ENCODE results near the gene SUPT4H1.
A peak's percentile ranks its signal among the peaks of the same experiment; 100 is the strongest.

SUPT4H1 gene

DNA sequence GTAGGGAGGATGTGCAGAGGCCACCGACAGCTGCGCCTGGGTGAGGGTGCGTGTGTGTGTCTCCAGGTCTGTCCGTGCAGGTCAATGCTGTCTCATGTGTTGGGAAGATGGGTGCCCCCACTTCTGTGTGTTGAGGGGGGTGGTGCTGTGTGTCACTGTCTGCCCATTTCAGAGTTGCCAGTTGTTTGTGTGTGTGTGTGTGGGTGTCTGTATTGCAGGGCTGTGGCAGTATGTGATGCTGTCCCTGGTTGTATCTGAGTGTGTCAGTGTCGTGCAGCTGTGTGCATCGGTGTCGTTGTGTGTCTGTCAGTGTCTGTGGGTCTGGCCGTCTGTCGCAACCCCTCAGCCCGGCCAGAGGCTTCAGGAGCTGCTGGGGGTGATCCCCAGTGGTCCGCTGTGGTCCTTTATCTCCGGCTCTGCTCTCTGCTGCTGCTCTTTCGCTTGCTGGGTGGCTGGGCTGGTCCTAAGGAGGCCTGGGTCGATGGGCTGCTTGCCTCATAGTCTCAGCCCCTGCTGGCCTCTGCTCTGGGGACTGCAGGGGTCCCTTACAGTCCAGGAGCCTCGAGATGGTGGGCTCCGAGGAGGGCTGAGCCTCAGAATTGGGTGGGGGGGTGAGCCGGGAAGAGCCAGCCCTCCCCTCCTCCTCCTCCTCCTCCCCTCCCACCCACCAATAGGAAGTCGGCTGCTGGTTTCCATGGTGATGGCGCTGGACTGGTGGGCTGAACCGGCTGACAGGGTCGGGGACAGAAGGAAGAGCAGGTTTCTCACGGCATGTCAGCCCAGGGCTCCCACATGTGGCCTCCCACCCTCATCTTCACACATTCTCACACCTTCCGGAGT lies 23.6 kb downstream of the SUPT4H1 start, which contains the start of gene TSPOAP1:
TSPOAP1 (minus strand) TSS at position 601 of the 840 bp plus-strand sequence. CDS start 875 bp downstream, outside the sequence.
- no peak for DNase-seq

DNA sequence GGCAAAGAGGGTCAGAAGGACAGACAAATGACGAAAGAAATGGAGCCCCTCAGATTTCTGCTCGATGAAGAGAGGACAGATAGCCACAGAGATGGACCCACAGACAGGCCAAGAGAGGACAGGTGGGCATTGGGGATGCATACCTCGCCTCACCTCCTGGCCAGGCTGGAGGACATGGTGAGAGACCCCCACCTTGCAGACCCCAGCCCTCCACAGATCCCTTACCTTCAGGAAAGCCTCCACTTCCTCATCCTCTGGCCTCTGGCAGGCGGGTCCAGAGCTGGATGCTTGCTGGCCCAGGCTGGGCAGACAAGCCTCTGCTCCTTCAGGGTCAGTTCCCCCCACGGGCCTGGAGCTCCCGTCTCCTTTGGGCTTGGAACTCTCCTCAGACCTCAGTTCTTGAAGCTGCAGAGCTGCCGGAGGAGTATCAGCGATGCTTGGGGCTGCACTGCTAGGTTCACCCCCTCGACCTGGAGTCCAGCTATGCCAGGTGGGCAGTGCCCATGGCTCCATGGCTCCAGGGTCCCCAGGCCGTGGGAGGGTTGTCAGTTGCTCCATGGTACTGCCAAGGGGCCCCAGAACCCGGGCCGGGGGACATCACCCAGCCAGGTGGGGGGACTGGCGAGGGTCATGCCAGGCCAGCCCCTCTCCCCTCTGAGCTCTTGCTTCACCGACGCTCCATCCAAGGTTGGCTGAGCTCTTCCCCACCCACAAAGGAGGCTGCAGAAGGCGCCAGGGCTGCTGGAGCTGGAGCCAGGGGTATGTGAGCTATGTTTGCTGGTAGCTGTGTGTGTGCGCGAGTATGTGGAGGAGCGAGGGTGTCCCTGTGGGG lies 24.4 kb downstream of the SUPT4H1 start:
- no peak for DNase-seq

DNA sequence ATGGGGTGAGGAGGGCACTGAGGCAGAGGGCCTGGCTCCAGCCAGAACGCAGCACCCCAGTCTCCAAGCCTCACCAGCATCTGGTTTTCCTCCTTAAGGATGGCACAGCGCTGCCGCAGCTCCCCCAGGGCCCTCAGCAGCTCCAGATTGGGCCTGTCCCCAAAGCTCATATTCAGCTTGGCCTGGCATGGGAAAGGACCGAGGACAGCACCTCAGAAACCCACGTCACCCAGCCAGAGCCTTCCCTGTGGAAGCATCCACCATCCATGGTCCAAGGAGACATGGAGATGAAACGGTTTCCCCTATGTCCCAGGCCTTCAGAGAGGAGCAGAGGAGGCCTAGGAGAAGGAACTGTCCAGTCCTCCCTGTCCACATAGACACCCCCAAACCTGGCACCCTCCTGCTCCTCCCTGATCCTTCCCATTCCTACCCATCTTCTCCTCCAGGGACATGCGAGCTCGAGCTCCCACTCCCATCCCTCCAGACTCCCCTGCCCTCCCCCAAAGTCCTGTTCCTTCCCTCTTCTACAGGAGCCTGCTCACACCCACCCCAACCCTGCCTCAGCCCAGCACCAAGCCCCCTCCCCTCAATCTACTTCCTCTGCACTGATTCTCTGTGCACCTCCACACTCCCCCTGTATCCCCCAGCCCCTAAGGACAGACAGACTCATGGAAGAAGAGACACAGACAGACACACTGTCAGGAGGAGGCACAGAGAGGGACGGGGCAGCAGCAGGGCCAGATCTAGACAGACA lies 25.2 kb downstream of the SUPT4H1 start:
- DNase-seq = no peak

DNA sequence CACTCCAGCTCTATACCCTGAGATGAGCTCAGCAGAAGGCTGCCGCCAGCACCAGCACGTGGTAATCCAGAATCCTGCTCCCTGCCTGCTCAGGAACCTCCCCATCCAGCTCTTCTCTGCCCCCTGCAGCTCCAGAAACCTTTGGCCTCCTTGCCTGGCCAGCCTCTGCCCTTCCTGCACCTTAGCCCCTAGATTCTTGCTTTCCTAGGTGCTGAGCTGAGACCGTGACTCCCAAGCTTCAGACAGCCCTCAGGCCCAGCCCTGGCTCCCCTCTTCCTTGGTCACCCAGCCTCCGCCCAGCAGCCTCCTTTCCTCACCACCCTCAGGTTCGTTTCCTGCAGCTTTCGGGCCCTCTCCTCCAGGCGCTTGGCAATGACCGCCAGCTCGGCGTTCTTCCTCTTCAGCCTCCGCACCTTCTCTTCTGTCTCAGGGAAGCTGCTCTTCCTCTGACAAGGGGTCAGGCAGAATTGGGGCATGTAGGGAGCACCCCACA lies 26.0 kb downstream of the SUPT4H1 start:
- DNase-seq = no peak

DNA sequence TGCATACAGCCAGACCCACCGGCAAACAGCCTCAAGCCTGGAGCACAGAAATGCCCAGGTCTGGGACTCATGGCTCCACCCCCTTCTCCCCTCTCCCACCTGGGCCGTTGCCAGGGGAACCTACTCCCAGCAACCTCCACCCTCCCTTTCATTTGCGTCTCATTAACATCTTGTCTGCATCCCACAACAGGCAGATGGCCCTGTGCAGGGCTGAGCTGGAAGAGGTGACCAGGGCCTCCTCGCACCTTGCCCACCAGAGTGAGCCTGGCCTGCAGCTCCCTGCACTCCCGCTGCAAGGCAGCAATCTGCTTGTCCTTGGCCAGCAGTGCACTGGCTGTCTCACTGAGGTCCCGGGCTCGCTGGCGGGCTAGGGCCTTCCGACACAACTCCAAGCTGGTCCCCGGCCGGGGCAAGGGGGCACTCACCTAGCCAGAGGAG lies 26.7 kb downstream of the SUPT4H1 start:
- DNase-seq = no peak

DNA sequence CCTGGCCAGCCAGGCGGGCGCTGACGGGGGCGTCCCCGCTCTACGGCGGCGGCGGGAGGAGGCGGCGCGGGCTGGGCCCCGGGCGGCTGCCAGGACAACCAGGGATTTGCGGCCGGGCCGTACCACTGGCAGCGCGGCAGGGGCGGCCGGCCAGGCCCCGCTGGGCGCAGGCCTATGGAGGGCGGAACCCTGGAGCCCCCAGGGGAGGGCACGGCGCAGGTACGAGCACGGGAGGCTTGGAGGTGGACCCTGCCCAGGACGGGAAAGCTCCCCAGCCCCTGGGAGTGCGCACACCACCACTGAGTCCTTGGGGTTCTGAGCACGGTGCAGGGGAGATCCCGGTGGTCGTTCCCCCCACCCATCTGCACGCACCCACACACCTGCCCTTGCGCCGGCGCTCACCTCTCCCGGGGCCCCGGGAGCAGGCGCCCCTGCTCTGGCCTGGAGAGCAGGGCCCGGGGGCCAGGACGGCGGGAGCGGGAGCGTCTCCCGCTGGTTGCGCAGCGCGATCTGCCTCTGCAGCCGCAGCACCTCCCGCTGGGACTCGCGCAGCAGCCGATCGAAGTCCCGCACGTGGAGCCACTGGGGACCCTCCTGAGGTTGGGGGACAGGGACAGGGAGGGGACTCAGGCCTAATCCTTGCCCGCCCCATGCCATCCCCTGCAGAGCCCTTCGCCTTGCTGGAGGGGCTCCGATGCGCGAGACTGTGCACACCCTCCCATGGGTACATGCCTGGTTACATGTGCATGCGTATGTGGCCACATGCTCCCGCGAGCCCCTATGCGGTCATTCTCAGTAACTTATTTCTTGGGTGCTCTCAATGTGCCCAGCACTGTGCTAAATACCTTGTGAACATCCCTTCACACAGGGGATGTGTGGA lies 27.4 kb downstream of the SUPT4H1 start:
- no peak for DNase-seq

DNA sequence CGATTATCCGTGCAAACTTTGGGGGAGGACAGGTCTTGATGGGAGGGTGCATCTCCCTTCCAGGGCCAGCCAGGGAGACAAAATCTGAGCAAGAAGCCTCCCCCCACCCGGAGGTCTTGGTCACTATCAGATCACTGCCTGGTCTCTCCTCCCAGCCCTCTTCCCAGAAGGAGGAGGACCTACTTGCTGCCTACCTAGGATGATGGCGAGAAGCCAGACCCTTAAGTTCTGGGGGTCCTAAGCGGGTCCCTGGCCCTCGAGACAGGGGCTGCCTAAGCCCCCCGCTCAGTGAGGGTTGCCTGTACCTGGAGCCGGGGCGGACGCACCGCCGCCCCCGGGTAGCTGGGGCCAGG lies 28.0 kb downstream of the SUPT4H1 start:
- DNase-seq = no peak

DNA sequence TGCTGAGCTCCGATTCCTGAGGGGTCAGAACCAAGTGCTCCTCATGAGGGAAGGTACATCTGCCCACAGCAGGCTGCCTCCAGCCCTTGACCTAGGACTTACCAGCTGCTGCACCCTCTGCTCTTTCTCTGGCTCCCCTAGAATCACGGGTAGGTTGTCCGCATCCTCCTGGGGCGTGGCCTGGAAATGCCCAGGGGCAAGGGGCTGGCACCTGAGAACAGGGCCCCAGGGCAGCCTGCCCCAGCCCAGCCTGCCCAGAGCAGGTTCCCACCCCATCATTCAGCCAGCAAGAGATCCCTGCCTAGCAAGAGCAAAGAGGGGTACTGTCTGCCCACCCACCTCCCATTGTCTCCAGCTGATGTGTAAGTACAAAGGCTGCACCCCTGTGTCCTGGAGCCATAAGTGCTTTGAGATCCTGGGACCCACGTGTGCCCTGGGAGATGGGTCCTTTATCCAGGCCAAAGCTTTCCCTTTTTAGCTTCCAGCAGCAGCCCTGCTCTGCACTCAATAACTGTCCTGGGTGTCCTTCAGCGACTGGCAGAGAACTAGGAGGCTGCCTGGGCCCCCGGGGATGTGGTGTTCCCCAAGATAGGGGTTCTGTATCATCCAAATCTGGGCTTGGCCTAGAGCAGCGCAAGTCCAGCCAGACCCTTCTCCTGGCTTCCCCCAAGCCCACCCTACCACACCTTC lies 28.5 kb downstream of the SUPT4H1 start:
- DNase-seq = no peak

DNA sequence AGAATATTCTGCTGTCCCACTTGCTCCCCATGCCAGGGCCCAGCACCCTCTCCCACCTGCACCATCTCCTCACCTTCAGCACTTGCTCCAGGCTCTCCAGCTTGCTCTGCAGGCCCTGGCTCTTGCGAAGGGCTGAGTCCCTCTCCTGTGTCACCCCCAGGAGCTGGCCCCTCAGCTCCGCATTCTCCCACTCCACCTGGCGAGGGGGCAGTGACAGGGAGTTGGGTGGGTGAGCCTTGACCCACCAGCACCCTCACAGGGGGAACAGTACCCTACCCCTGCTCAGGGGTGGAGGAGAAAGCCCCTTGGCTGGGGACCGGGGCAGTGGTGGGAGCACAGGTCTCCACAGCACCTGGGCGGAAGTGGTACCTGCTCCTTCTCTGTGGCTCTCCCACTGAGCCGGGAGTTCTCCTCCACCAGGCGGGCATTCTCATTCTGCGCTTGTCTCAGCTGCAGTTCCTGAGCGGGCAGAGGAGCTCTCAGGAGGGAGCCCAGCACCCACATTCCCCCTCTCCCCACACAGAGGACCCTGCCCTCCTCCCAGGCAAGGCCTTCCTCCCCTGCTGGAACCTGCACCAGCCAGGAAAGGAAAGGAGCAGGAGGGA lies 29.3 kb downstream of the SUPT4H1 start:
- no peak for DNase-seq

DNA sequence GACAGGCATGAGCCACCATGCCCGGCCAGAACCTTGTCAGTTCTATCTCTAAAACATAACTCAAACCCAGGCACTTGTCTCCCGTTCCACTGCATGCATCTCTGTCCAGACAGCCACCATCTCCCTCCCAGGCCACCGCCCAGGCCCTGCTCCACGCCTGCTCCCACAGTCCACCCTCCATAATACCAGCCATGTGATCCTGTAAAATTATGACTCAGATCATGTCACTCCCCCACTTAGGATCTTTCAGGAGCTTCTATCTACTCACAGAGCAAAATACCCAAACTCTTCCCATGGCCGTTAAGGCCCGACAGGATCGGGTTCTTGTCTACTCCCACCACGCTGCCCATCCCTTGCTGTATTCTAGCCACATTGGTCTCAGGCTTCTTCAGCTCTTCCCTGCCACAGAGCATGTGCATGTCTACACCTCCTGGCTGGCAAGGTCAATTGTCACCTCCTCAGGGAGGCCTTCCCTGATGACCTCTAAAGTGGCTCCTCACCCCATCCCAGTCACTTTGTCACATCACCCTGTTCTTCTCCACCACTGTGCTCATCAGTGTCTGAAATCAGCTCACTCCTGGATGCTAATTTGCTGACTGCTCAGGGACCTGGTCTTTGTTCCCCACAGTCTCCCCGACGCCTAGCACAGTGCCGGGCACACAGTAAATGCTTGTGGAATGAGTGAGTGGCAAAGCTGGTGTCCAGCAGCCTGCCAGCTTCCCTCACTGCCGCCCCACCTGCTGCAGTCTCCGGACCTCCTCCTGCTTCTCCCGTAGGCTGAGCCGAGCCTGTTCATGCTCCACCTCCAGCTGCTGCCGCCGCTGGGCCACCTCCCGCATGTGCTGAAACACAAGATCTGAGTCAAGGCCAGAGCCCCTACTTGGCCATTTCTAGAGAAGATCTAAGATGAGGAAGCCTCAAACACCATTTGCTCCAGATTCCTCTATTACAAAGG lies 30.2 kb downstream of the SUPT4H1 start:
- DNase-seq = no peak

DNA sequence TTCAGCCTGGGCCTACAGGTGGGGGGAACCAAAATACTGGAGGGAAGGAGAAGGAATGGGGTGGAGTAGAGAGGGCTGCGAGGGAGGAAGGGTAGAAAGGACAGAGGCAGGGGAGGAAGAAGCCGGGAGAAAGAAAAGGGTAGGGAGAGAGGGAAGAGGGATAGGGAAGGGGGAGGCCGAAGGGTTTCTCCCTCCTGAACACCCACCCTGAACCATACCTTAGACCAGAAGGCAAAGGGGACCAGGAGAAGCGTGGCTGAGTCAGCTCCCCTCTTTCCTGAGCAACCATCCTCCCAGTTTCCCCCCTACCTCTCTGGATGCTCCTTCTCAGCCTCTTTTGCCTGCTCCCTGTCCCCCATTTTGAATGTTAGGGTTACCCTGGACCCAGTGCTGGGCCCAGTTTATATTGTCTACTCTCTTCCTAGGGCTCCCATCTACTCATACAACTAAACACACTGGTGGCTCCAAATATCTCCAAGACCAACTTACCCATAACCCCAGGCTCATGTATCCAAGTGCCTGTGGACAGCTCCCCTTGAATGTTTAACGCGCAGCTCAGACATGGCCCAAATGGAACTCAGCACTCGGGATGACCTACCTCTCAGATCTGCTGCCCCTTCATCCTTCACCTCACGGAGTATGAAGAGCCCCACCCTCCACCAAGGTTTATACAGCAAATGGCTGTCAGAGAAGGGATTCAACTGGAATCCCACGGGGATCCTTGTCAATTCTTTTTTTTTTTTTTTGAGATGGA lies 31.3 kb downstream of the SUPT4H1 start:
- no peak for DNase-seq

DNA sequence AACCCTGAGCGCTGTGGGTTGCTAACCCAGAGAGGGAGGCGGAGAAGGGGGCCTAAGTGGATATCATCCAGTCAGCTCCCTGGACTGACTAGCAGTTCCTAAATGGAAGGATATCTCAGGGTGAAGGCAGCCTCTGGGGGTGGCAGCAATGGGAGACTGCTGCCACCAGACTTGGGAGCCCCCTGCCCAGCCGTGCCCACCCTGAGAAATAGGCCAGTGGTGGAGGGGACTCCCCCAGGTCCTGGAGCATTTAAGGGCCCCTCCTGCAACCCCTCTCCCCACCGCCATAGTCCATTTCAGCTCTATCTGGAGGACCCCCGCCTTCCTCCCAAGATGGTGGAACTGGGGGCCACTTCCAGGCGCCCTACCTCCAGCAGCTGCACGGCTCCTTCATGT lies 31.8 kb downstream of the SUPT4H1 start:
- DNase-seq = no peak

DNA sequence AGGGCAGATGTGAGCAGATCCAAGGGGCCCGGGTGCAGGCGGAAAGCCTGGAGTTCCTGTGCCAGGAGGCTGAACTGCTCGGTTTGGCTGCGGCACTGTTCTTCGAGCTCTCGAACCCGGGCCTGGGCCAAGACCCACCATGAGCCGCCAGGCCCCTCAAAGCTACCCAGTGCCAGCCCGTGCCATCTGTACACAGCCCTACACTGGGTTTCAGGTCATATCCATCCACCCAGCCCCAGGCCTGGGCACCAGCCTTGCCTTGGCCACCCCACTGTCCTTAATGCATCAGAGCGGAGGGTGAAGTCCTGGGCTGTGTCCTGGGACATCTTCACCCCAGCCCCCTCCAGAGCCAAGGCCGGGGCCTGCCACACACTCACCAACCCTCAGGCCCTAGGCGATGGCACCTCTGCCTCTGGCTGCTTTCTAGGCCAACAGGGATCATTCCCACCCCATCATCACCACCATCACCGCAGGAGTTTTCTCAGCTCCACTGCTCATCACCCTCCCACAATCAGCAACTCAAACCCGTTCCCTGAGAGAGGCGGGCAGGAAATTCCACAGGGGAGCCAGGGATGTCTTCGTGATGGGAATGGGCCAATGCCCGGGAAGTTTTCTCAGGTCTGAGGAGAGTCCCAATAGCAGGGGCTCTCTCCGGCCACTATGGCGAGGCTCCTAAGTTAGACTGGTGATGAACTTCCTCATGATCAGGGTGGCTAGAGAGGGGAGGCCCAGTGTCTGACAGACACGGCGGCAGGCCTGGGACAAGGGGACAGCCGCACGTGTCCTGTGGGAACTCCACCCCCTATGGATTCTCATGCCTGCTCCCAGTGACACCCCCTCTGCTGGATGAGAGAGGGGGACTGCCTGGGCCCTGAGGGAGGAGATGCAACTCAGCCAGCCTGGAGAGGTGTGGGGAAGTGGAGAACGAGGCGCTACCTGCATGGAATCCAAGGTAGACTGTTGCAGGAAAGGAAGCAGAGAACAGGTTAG lies 32.5 kb downstream of the SUPT4H1 start:
- DNase-seq = peak; percentile 36

DNA sequence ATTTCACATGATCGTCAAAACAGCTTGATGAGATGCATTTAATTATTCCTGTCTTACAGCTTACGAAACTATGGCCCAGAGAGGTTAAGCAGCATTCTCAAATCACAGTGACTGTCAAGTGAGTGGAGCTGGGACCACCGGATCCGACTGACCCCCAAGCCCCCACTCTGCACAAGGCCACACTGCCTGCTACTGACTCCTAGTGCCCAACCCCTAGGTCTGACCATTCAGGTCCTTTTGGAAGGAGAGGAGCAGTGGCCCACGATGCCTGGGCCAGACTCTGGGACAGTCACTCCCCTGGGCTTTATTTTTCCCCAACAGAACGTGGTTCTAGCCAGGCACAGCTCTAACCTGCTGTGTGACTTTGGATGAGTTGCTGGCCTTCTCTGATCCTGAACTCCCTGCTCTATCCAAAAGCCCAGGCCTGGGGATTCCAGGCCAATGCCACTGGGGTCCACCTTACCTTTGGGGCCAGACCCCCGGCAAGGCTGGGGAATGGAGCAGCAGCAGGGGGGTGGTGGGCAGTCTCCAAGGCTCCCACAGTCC lies 33.3 kb downstream of the SUPT4H1 start:
- DNase-seq = peak; percentile 21

DNA sequence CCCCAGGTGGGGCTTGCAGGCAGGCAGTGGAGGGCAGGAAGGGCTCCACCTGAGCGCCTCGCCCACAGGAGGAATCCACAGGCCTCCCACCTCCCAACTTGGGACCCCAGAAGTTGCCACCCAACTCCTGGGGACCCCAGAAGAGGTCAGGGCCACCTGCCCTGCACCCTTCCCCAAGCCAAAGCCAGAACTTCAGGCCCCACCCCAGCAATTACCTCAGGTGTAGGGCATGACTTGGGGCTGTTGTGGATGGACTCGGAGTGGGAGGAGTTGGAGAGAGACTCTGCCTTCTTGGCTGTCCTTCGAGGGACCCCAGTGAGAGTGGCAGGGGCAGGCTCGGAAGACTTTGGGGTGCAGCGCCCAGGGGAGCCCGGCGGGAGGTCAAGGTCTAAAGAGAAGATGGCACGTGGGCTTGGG lies 33.9 kb downstream of the SUPT4H1 start:
- DNase-seq = peak; percentile 28

DNA sequence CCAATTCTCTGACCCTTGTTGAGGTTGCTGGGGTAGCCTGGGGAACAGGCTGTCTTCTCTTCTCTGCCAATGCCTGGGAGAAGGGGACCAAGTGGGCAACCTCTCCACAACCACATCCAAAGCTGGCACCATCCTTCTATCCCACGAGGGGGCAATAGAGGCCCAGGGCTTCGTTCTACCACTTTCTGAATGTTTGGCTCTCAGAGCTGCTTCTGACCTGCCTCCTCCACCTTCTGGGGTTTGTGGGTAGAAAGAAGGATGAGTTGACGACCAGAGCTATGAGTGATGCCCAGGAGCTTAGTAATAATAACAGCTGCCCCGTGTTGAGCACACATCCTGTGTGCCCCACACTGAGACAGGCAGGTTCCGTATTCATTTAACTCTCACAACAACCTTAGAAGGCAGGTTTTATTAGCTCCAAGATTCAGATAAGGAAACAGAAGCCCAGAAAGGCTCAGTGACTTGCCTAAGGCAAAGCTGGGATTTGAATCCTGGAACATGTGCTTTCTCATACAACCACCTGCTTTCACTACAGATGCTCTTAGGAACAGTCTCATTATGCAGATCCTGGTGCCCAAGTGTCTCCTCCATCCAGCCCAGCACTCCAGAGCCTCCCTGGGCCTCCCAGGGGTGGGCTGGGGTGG lies 34.5 kb downstream of the SUPT4H1 start:
- peak; percentile 49 for DNase-seq
